HG02678 (cell line): ENCODE measurements around the gene PPP1R26.
"Not testable (repeated sequence)": the region's sequence is repeated elsewhere in the genome, so short reads cannot be mapped to it uniquely, and the experiment has no call there.

Experiments used
- ATAC-seq: cut with Tn5 transposase; IDR thresholded peaks from one replicate; pipeline ENCODE4 v1.9.1; 2021; ENCODE audit warnings: mild to moderate bottlenecking, moderate library complexity; ENCODE audit not compliant: unreplicated experiment

The PPP1R26 gene

DNA sequence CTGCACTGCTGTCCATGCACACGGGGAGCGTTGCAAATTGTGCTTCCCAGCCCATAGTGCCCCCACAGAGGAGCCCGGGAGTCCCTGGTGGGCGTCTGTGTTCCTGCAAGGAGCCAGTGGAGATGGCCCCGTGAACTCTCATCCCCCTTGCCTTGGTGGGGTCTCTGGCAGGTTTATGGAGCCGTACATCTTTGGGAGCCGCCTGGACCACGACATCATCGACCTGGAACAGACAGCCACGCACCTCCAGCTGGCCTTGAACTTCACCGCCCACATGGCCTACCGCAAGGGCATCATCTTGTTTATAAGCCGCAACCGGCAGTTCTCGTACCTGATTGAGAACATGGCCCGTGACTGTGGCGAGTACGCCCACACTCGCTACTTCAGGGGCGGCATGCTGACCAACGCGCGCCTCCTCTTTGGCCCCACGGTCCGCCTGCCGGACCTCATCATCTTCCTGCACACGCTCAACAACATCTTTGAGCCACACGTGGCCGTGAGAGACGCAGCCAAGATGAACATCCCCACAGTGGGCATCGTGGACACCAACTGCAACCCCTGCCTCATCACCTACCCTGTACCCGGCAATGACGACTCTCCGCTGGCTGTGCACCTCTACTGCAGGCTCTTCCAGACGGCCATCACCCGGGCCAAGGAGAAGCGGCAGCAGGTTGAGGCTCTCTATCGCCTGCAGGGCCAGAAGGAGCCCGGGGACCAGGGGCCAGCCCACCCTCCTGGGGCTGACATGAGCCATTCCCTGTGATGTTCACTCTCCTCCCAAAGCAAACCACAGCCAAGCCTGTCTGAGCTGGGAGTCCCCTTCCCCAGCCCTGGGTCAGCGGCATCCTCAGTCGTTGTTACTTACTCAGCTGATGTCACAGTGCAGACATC, 24.0 kb downstream of the PPP1R26 start:
- ATAC-seq = no peak

DNA sequence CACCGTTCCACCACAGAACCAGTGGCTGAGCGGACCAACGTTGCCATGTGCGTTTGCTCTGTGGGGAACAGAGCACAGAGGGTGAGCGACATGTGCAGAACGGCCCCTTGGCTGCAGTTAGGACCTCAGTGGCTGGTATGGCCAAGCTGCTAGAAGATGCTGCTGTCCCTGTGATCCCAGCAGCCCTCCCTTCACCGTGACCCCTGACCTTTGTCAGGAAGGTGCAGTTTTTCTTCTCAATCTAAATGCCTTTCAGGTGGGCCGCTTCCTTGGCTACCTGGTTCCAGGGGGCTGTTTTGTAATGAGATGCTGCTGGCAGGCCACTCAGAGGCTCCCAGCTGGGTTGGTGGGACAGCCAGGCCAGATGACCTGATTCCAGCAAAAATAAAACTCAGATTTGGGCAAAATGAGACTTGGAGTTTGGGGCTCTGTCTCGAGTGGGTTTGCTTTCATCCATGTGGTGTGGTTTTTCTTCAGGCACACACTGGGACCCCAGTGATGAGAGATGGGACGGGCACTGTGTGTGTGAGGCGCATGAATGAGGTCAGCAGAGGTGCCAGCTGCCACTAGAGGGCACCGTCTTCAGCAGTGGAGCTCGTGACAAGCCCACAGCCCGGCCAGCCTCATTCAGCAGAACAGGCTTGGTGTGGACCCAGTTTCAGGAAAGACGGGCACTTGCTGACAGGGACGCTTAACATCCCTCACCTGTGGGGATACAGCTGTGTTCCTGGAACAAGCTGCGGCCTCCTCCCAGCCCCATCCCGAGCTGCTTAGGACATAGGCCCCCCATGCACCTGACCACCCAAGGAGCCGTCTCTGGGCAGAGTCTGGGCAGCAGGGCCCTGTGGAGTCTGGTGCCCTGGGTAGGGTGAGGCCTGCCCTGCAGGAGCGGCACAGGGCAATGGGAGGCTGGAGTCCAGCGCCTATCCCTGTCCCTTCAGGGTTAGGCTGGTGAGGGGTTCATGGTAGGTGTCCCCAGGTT, 25.0 kb downstream of the PPP1R26 start:
- no peak for ATAC-seq

DNA sequence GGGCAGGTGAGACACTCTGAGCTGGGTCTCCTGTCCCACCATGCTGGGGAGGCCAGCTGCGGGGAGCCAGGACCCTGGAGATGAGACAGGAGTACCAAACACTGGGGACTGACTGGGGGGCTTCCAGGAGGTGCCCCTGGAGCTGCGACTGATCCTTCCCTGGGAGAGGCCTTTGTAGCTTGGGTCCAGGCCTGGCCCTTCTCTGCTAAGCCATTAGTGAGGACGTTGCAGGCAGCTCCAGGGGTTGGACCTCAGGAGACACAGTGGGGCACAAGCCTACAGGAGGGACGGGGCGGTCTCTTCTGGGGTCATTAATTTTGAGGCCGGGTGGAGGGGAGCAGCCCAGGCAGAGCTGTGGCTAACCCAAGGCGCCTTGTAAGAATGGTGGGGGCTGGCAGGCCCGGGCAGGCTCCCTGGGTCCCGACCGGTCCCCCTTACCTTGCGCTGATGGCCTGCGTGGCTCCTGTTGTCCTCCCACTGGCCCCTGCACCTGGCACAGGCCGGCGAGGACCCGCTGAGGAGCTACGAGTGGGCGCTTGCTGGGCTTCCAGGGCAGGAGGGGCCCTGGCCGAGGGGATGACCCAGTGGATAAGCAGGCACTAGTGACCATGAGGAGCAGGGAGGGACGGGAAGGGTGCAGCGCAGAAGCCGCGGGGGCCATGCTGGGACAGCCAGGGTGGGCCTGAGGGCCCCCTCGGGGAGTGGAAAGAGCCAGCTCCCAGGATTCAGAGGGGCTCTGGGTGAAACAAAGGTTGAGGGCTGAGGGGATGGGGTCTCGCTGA, 26.0 kb downstream of the PPP1R26 start:
- no peak for ATAC-seq

DNA sequence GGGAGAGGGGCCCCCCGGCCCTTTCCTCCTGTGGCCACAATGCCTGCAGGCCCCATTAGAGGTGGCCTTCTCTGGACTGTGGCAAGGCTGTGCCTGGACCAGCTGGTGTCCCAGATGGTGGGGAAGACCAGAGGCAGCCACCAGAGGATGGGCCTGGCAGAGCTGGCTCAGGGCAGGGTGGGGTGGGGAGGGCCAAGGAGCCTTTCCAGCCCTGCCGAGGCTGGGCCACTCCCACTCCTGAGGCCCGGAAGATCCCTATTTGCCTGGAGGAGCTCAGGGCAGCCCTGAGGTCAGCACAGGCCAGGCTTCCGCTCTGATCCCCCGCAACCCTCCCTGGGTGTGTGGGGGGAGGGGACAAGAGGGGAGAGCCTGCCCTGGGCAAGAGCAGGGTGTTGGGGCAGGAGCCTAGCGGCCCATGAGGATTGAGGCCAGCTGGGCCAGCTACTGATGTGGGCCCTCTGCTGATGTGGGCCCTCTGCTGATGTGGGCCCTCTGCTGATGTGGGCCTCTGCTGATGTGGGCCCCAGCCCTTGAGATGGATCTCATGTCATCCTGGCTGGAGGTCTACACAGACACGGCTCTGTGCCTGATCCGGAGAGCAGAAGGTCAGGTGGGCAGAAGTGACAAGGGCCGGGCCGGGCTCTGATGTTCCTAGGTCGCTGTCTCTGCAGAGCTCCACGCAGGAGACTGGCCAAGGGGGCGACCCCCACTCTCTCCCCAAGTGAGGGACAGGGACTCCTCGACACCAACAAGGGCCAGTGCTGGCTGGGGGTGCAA, 26.9 kb downstream of the PPP1R26 start:
- ATAC-seq = no peak

DNA sequence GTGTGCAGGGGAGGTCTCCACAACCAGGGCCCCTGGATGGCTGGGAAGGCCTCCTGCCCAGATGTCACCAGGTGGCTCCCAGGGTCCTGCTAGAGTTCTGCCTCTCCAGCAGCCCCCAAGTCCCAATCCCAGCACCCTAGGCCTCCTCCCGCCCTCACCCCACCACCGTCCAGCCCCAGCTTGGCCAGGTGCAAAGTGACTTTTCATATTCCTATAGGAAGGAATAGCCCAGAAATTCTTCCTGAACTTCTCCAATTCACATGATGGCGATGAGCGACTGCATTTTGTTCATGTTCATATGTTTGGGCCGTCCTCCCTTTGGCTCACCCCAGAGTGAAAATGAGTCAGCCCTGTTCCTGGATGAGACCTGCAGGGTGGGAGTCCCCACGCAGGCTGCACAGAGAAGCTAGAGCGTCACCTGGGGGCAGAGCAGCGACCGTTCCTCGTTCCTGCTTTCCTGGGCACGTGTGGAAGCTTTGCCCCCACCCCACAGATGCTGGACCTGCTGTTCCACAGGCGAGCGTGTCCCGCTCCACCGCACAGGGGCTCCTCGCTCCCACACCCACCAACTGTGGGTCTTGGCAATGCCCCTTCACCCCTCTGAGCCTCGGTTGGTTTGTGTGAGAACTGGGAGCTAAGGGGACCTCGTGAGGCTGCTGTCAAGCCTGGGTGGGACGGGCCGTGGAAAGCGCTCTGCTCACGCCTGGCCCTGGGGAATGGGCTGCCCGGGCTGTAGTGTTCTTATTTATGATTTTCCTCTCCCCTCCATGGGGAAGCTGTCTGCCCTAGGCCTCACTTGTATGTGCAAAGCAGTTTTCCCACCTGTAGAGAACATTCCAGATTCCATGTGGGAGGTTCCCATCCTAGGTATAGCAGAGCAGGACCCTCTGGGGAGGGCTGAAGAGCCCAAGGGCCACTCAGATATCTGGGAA, 27.8 kb downstream of the PPP1R26 start:
- no peak for ATAC-seq

DNA sequence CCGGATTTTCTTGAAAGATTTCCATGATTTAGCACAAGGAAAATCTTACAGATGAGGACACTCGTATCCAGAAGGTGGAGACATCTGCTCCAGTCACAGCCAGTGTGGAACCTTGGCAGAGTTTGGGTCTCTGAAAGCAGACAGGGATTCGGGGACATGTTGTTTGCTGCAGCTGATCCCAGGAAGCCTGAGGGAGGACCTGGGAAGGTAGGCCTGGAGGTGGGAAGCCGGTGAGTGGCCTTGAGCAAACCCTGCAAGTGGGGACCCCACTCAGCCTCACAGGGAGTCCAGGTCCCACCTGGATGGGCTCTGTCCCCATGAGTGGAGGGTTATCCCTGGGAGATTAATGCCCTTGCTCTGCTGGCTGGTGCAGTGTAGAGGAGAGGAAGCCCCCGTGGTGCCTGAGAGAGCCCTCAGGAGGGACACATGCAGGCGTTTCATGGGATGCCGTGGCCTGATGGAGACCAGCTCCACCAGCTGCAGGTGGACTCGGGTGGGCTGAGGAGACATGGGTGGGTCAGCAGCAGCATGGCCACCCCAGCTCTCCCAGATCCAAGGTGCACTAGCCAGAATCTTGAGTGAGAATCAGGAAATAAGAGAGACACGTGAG, 28.7 kb downstream of the PPP1R26 start:
- ATAC-seq = no peak

DNA sequence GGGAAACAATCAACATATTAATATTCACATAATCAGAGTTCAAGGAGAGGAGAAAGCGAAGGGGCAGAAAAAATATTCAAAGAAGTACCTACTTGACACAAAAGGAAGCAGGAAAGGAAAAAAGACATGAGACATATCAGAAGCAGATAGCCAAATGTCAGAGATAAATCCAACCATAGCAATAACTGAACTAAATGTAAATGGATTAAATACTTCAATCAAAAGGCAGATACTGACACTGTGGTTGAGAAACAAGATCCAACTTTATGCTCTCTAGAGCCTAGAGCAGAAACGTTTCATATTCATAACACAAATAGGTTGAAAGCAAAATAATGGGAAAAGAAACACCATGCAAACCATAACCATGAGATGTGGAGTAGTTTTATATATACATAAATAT, 29.9 kb downstream of the PPP1R26 start:
- ATAC-seq = no peak

DNA sequence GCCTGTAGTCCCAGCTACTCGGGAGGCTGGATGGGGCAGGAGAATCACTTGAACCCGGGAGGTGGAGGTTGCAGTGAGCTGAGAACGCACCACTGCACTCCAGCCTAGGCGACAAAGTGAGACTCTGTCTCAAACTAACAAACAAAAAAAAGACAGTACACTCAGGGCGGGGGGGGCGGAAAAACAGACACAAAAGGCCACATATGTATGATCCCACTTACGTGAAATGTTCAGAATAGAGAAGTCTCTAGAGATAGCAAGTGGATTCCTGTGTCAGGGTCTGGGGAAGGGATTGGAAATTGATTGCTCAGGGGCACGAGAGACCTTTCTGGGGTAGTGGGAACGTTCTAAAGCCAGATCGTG, 32.6 kb downstream of the PPP1R26 start:
- no peak for ATAC-seq

DNA sequence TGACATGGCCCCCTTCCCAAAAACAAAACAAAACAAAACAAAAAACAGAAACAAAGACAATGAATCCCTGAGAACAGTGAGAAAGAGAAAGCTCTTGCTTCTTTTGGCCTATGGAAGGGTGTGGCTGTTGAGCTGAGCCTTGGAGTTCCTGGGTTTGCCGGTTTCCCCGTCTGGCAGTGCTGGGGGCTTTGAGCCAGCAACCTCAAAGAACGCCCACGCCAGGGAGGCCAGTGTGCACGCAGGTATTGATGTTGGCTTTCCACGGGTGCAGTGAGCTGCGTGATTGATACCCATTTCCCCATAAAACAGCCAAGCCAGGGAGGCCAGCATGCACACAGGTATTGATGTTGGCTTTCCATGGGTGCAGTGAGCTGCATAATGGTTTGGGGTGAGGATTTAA, 33.3 kb downstream of the PPP1R26 start:
- ATAC-seq = no peak

DNA sequence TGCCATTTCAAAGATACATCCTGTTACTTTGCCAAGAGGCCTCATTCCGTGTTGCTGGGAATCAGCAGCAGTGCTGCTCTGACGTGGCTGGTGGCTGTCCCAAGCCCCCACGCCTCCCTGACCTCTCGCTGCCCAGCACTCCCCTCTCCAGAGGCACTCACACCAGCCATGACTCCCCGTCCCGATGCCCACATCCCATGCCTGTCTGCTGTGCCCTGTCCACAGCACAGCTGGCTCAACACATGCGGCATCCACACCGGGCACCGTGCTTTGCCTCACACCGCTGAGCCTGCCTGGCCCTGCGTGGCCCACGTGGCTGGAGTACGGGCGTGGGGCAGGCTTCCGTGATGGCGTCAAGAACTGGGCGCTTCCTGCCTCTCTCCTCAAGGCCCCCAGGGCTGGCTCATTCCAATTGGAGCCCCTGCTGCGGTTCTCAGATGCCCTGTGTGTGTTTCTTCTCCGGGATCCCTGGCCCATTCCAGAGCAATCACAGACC, 33.8 kb downstream of the PPP1R26 start:
- ATAC-seq = no peak

DNA sequence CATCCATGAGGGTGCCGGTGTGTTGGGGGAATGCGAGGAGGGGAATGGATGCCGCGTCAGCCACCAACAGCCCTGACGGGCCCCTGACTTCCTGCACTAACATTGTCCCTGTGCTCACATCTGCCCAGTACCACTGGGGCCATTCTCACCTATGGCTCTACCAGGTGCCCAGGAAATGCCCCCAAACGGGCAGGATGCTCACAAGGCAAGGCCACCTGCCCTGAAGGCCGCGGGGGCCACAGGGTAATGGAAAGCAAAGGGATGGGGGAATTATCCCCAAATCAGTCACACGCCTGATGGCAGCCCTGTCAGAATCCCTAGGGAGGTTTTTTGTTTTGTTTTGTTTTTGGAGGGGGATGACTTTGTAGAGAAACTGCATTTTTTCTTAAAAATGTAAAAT, 34.3 kb downstream of the PPP1R26 start:
- not testable (repeated sequence) for ATAC-seq

DNA sequence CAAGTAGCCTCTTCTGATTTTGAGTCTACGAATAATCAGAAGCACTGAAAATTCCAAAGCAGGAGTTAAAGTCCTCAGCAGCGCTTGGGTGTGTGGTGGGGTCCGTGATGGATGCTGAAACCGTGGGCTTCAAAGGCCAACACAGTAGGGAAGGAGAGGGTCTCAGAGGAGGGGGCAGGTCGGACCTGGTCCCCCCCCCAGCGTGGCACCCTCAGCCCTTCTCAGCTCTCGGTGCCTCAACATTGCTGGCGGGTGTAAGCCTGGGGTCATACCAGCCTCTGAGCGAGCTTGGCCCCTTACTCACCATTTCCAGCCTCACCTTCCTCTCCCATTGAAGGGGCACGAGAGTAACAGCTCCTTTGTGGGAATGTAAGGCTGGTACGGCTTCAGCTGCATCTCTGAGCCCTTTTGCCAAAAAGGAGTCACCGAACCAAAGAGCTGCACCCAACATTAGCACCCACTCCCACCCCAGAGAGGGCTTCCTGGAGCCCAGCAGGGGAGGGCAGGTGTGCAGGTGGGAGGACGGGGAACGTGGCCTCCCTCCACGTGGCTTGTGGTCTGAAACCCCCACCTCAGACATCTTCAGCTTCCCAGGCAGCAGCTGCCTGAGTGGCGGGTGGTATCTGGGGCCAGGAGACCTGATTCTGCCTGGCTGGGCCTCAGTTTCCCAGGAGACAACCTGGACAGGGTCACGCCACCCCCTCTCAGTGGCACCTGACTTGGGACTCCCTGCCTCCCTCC, 34.9 kb downstream of the PPP1R26 start:
- no peak for ATAC-seq

DNA sequence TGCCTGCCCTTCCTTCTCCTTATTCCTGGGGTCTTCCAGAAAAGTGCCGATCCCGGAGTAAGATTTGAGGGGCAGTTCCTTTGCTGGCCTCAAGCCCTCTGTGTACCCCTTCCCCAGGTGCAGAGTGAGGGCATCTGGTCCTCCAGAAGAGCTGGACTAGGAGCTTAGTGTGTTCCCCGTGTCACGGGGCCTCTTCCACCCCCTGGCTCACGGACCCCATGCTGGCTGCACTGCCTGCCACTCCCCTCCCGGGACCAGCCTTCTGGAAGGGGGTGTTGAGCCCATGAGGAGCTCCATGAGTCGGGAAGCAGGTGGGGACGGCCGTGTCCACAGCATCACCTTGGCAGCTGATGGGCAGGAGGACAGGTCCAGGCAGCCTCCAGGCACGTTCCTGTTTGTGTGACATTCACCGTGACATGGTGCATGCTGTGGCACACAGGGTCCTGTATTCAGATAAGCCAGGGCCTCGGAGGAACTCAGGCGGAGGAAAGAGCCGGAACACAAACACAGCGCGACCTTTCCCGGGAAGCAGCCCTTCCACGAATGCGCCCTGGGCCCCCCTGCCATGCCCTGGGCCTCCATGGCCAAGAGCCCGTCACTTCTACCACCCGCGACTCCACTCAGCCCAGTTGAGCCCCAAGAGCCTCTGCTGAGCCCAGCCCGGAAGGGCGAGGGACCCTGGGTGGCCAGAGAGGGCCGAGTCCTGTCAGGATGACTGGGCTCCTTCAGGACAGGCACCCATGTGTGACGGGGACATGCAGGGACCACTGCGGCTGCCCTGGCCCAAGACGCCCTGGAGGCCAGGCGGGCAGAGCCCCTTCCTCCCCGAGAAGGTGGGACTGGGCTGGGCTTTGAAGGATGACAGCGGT, 35.7 kb downstream of the PPP1R26 start:
- no peak for ATAC-seq

DNA sequence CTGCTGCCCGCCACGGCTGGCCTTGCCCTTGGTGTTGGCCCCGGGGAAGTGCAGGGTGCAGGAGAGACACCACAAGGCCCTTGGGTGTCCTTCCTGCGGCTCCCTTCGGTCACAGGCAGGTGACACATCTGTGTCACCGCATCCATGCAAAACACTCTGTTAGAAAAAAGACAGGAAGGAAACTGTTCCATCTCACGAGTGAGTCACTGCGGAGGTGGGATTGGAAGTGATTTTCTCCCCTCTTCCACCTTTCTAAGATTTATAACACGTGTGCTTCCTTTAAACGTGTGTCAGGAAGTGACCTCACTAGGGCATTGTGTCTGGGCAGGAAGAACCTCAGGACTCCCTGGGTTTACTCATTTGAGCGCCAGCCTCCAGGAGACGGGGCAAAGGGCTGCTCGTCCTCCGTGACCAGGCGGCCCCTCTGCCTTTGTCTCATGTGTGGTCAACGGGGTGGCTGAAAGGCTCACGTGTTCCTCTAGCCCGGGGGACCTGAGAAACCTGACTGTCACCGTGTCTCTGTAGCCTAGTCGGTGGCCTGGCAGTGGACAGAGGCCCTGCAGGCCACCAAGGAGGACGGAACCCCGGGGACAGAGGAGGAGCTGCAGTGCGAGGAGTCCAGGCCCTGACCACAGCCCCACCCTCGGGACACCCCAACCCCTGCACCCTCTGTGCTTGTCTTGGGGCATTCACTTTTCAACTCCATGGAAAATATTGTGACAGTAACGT, 36.7 kb downstream of the PPP1R26 start:
- ATAC-seq = no peak

DNA sequence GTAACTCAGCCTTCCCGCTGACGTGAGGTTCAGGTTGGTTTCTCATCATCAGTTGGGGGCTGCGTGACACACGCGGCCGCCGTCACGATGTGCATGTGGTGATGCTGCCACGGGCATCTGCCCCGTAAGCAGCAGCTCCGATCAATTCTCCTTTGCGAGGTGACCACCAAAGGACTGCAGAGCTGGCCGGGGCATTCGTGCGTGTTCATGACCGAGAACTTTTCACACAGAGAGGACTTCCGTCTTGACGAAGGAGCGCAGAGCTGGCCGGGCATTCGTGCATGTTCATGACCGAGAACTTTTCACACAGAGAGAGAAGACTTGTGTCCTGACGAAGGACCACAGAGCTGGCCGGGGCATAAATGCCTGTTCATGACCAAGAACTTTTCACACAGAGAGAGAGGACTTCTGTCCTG, 37.8 kb downstream of the PPP1R26 start:
- no peak for ATAC-seq
